Measurements from ENCODE around the gene ABL1. TPM values are rescaled to one million over a fixed set of nuclear protein-coding genes. Genes with fewer than 3 reads are reported as not detected.
"Not testable (repeated sequence)": the region's sequence is repeated elsewhere in the genome, so short reads cannot be mapped to it uniquely, and the experiment has no call there.

The ABL1 gene
- 72.6 TPM for total RNA-seq

DNA sequence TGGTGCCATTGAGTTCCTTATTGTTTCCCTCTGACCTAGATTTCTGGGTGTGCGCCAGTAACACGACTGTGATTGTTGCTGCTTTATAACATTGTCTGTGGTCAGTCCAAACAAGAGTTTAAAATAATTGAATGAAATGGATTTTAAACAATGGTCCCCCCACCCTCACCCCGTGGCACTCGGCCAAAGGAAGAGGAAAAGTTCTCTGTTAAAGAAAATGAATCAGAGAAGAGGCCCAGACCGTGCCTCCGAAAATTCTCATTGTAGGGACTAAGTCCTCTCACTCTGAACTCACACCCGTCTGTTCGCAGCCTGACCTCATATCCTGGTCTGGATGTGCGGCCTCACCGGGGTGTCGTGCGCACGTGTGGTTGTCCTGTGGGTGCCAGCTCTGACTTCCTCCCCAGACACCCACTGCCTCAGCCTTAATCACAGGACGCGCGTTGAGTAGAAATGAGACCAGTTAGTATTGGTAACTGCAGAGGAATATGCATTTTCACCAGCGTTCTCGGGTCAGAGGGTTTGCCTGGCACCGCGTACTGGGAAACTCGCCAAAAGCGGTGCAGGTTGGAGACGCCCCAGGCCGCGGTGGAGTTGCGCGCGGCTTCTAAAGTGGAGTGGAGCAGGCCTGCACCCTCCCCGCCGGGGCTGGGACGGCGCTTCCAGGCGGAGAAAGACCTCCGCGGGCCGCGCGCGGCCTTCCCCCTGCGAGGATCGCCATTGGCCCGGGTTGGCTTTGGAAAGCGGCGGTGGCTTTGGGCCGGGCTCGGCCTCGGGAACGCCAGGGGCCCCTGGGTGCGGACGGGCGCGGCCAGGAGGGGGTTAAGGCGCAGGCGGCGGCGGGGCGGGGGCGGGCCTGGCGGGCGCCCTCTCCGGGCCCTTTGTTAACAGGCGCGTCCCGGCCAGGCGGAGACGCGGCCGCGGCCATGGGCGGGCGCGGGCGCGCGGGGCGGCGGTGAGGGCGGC, at the start of gene ABL1:
Gene ABL1 (plus strand): TSS at position 884 of the 966 bp plus-strand sequence. CDS start 193 bp downstream, outside the sequence.
- peak; percentile 67 for DNase-seq (ENCODE audit: low spot score)

GRCh38 chr9:130785940-130786508, 49.0 kb upstream of the ABL1 start:
- DNase-seq (ENCODE audit: low spot score), result no peak

GRCh38 chr9:130786526-130786925, 48.5 kb upstream of the ABL1 start:
- DNase-seq (ENCODE audit: low spot score), result no peak

GRCh38 chr9:130789747-130790672, 45.0 kb upstream of the ABL1 start:
- DNase-seq (ENCODE audit: low spot score), result no peak

- no peak for DNase-seq (ENCODE audit: low spot score)
These were observed 43.7 kb upstream of the ABL1 start for GRCh38 chr9:130791303-130791894.

- DNase-seq (ENCODE audit: low spot score), result no peak
These were observed 41.5 kb upstream of the ABL1 start for GRCh38 chr9:130793589-130793988.

DNA sequence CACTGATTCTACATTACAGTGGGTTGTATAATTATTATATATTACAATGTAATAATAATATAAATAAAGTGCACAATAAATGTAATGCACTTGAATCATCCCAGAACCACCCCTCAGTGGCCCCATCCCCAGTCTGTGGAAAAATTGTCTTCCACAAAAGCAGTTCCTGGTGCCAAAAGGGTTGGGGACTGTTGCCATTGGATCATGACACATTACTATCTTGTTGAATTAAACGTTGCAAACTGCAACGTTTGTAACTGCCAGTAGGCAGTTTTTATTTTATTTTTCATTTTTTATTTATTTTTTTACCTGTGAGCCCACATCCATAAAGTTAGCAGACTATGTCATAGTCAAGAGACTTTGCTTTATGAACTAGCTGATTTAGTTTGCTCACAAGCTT, 41.0 kb upstream of the ABL1 start:
- not testable (repeated sequence) for DNase-seq (ENCODE audit: low spot score)

GRCh38 chr9:130794423-130794822, 40.6 kb upstream of the ABL1 start:
- not testable (repeated sequence) for DNase-seq (ENCODE audit: low spot score)

DNA sequence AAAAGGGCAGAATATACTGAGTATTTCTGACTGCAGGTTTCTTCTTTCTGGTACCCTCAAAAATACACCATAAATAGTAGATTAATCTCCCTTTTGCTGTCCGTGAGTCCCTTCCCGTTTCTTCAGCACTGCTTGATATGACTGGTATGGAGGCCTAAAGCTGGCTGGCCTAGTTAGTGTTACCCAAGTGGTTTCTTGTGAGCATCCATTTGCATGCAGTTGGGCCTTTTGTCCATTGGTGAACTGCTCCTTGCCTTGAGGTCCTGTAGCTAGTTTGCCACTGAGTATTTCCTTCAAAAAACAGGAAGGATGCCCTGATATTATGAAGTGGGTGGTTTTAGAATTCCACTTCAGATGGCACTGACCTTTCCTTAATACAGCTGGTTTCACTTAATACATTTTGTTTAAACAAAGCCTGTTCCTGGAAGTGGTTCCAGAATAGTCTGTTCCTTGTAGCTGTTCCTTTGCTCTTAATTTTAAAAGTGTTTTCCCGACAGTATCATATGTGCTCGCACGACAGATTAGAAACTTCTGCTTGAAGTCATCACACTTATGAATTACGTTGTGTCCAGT, 40.0 kb upstream of the ABL1 start:
- DNase-seq (ENCODE audit: low spot score), result no peak

GRCh38 chr9:130803116-130803515, 31.9 kb upstream of the ABL1 start:
- DNase-seq (ENCODE audit: low spot score), result not testable (repeated sequence)

GRCh38 chr9:130805510-130806326, 29.3 kb upstream of the ABL1 start:
- DNase-seq (ENCODE audit: low spot score), result no peak

GRCh38 chr9:130806327-130806716, 28.7 kb upstream of the ABL1 start:
- no peak for DNase-seq (ENCODE audit: low spot score)

GRCh38 chr9:130810609-130811136, 24.4 kb upstream of the ABL1 start:
- no peak for DNase-seq (ENCODE audit: low spot score)

DNA sequence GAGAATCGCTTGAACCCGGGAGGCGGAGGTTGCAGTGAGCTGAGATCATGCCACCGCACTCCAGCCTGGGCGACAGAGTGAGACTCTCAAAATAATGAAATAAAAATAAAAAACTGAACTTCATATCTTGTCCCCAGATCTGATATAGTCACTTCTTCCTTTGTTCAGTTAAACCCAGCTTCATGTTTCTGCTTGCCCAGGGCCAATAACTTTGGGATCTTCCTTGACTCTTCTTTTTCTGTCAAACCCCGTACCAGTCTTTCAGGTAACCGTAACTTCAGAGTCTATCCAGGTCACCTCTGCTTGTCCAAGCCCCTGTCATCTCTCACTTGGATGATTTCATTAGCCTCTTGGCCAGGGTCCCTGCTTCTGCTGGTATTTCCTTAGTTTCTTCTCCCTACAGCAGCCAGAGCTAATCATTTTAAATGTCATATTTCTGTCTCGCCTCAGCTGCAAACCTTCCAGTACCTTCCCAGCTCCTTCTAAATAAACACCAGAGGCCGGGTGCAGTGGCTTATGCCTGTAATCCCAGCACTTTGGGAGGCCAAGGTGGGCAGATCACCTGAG, 19.7 kb upstream of the ABL1 start:
- no peak for DNase-seq (ENCODE audit: low spot score)

DNA sequence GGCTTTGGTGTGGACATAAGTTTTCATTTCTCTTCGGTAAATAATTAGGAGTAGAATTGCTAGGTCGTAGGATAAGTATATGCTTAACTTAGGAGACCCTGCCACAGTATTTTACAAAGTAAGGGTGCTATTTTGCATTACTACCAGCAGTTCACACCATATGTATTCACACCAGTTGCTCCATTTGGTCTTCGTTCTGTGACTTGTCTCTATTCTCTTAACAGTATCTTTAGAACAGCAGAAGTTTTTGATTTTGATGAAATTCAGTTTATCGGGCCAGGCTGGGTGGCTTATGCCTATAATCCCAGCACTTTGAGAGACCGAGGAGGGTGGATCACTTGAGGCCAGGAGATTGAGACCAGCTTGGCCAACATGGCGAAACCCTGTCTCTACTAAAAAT, 17.1 kb upstream of the ABL1 start:
- DNase-seq (ENCODE audit: low spot score), result no peak

- DNase-seq (ENCODE audit: low spot score), result no peak
These were observed 14.8 kb upstream of the ABL1 start for GRCh38 chr9:130820135-130820738.

GRCh38 chr9:130823435-130823834, 11.6 kb upstream of the ABL1 start:
- DNase-seq (ENCODE audit: low spot score), result no peak

- no peak for DNase-seq (ENCODE audit: low spot score)
These were observed 11.0 kb upstream of the ABL1 start for GRCh38 chr9:130824079-130824478.

- DNase-seq (ENCODE audit: low spot score), result no peak
These were observed 10.3 kb upstream of the ABL1 start for GRCh38 chr9:130824643-130825350.
